ENCODE results near the gene CCR5AS.
A peak's percentile ranks its signal among the peaks of the same experiment; 100 is the strongest.

CCR5AS gene

DNA sequence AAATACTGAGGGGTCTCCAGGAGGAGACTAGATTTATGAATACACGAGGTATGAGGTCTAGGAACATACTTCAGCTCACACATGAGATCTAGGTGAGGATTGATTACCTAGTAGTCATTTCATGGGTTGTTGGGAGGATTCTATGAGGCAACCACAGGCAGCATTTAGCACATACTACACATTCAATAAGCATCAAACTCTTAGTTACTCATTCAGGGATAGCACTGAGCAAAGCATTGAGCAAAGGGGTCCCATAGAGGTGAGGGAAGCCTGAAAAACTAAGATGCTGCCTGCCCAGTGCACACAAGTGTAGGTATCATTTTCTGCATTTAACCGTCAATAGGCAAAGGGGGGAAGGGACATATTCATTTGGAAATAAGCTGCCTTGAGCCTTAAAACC, 31.6 kb downstream of the CCR5AS start:
- DNase-seq, result no peak

DNA sequence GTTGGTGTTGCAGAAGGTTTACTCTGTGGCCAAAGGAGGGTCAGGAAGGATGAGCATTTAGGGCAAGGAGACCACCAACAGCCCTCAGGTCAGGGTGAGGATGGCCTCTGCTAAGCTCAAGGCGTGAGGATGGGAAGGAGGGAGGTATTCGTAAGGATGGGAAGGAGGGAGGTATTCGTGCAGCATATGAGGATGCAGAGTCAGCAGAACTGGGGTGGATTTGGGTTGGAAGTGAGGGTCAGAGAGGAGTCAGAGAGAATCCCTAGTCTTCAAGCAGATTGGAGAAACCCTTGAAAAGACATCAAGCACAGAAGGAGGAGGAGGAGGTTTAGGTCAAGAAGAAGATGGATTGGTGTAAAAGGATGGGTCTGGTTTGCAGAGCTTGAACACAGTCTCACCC, 32.1 kb downstream of the CCR5AS start:
- DNase-seq, result no peak

- DNase-seq, result no peak
Observed at GRCh38 chr3:46372492-46373359, 34.1 kb downstream of the CCR5AS start.

DNA sequence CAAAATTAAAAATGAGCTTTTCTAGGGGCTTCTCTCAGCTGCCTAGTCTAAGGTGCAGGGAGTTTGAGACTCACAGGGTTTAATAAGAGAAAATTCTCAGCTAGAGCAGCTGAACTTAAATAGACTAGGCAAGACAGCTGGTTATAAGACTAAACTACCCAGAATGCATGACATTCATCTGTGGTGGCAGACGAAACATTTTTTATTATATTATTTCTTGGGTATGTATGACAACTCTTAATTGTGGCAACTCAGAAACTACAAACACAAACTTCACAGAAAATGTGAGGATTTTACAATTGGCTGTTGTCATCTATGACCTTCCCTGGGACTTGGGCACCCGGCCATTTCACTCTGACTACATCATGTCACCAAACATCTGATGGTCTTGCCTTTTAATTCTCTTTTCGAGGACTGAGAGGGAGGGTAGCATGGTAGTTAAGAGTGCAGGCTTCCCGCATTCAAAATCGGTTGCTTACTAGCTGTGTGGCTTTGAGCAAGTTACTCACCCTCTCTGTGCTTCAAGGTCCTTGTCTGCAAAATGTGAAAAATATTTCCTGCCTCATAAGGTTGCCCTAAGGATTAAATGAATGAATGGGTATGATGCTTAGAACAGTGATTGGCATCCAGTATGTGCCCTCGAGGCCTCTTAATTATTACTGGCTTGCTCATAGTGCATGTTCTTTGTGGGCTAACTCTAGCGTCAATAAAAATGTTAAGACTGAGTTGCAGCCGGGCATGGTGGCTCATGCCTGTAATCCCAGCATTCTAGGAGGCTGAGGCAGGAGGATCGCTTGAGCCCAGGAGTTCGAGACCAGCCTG, 35.1 kb downstream of the CCR5AS start:
- no peak for DNase-seq

DNA sequence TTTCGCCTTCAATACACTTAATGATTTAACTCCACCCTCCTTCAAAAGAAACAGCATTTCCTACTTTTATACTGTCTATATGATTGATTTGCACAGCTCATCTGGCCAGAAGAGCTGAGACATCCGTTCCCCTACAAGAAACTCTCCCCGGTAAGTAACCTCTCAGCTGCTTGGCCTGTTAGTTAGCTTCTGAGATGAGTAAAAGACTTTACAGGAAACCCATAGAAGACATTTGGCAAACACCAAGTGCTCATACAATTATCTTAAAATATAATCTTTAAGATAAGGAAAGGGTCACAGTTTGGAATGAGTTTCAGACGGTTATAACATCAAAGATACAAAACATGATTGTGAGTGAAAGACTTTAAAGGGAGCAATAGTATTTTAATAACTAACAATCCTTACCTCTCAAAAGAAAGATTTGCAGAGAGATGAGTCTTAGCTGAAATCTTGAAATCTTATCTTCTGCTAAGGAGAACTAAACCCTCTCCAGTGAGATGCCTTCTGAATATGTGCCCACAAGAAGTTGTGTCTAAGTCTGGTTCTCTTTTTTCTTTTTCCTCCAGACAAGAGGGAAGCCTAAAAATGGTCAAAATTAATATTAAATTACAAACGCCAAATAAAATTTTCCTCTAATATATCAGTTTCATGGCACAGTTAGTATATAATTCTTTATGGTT, 35.9 kb downstream of the CCR5AS start, which contains the start of gene CCR5:
TSS of gene CCR5 (plus strand) at position 108 of the 680 bp plus-strand sequence. CDS start 1,957 bp downstream, outside the sequence.
- no peak for DNase-seq

GRCh38 chr3:46369675-46370132, 37.2 kb downstream of the CCR5AS start:
- no peak for DNase-seq

DNA sequence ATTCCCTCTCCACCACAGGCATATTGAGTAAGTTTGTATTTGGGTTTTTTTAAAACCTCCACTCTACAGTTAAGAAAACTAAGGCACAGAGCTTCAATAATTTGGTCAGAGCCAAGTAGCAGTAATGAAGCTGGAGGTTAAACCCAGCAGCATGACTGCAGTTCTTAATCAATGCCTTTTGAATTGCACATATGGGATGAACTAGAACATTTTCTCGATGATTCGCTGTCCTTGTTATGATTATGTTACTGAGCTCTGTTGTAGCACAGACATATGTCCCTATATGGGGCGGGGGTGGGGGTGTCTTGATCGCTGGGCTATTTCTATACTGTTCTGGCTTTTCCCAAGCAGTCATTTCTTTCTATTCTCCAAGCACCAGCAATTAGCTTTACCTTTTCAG, 37.7 kb downstream of the CCR5AS start:
- no peak for DNase-seq

DNA sequence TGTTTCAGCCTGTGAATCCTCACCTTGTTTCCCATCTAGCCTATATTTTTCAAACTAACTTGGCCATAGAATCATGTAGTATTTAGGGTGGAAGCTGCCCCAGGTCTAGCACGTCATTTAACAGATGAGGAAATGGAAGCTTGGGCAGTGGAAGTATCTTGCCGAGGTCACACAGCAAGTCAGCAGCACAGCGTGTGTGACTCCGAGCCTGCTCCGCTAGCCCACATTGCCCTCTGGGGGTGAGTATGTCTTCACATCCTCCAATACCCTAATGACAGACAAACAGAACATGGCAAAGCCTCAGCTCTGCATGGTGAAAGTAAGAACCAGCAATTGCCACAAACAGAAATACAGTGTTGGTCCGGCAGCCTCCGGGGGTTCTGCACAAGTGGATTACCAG, 38.3 kb downstream of the CCR5AS start:
- DNase-seq, result no peak

DNA sequence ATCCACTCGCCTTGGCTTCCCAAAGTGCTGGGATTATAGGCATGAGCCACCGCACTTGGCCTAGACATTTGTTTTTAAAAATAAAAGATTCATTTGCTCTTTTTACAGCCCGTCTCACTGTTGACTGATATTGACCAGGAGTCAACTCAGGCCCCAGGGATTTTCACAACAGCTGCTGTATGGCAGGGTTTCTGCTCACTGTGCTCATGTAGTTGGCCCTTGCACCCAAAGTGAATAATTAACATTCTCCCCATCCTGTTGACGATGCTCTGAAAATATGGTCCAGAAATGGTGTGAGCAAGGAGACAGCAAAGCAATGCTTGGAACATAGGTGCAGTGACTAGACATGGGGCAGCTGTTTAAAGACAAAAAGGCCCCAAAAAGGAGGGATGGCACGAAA, 39.1 kb downstream of the CCR5AS start:
- no peak for DNase-seq

DNA sequence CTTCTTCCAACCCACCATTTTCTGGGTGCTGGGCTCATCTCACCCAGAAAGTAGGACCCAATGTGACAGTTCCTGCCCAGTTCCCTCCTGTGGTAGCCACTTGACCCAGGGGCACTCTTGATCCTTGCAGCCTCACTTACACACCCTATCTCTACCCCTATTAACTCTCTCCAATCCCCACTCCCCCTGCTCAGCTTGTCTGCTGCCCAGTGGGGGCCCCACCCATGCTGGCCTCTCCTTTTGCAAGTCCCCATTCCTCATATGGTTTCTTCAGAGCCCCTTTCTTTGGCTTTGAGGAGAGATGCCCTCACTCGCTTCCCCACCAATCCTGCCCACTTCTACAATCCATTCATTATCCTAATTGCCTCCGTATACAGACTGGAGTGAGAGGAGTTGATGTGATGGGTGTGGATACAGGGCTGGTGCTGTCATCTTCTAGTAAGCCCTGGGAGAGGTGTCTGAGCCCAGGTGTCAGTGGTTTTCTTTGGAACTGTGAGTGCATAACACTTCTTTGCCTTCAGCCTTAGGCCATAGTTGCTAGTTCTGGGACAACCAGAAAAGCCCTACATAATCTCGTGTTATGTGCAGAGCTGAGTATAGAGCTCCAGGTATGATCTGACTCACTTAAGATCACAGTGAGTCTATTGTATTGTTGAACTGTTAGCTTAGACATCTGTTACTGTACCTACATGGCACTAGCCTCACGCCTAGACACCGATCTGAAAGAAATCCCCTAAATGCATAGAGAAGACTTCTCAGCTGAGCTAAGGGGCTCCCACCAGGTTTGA, 40.9 kb downstream of the CCR5AS start:
- no peak for DNase-seq

- DNase-seq, result no peak
Observed at GRCh38 chr3:46365041-46365440, 41.8 kb downstream of the CCR5AS start.

- no peak for DNase-seq
Observed at GRCh38 chr3:46361408-46362283, 45.2 kb downstream of the CCR5AS start.

GRCh38 chr3:46360907-46361306, 46.0 kb downstream of the CCR5AS start:
- no peak for DNase-seq

- peak; percentile 52 for DNase-seq
Observed at GRCh38 chr3:46359733-46360493, 47.0 kb downstream of the CCR5AS start.

- no peak for DNase-seq
Observed at GRCh38 chr3:46358466-46358865, 48.4 kb downstream of the CCR5AS start.

- DNase-seq, result no peak
Observed at GRCh38 chr3:46356909-46357308, 50.0 kb downstream of the CCR5AS start.

- DNase-seq, result no peak
Observed at GRCh38 chr3:46356276-46356675, 50.6 kb downstream of the CCR5AS start.

- DNase-seq, result no peak
Observed at GRCh38 chr3:46354984-46355383, 51.9 kb downstream of the CCR5AS start.

GRCh38 chr3:46354478-46354877, 52.4 kb downstream of the CCR5AS start:
- no peak for DNase-seq

DNA sequence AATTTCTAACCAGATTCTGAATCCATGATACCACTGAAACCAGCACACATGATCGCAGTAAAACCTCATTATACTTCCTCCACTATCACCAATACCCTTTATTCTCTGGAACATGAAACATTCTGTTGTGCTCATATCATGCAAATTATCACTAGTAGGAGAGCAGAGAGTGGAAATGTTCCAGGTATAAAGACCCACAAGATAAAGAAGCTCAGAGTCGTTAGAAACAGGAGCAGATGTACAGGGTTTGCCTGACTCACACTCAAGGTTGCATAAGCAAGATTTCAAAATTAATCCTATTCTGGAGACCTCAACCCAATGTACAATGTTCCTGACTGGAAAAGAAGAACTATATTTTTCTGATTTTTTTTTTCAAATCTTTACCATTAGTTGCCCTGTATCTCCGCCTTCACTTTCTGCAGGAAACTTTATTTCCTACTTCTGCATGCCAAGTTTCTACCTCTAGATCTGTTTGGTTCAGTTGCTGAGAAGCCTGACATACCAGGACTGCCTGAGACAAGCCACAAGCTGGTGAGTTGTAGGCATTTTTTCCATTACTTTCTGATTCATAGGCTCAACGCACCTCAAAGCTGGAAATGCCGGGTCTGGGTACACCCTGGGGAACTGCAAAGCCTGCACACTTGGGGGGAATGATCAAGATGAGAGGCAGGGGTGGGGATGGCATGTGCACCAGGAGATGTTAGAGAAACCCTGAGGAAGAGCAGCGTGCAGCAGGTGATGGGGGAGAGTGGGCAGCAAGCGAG, 53.0 kb downstream of the CCR5AS start, which contains the start of gene CCR2:
TSS of gene CCR2 (plus strand) at position 465 of the 764 bp plus-strand sequence. CDS start 3,417 bp downstream, outside the sequence.
- no peak for DNase-seq

Data from NCI-H1694 (cell line).